ENCODE data around the gene AMD1. TPM values are rescaled to one million over a fixed set of nuclear protein-coding genes. Genes with fewer than 3 reads are reported as not detected.

Gene AMD1
- total and polyA plus RNA-seq, 7 donors, result 19.2 to 73.1 (median 40.3) TPM

DNA sequence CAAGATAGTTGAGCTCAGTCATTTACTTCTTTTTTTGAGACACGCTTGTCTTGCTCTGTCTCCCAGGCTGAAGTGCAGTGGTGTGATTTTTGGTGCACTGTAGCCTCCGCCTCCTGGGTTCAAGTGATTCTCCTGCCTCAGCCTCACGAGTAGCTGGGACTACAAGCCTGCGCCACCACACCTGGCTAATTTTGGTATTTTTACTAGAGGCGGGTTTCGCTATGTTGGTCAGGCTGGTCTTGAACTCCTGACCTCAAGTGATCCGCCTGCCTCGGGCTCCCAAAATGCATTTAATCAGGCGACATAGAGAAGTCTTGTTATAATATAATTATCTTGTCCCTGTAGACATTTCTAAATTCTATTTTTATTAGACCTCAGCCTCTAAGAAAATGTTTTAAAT, 6.1 kb downstream of the AMD1 start:
- intact Hi-C loops (cut with DNase I), result loop anchor here in 1 of 2 donors (5.0 kb wide), 1 partner anchor 198 kb away; no protein-coding TSS in a partner anchor
- no peak overlapping the region for H3K4me3 ChIP-seq
- ATAC-seq (no peak), DNase-seq (no peak)
- no peak overlapping the region for H3K27ac ChIP-seq
- peaks cover 69% of the 10 kb centered on the region for H3K4me1 ChIP-seq
- TF ChIP-seq, protein P1, sequence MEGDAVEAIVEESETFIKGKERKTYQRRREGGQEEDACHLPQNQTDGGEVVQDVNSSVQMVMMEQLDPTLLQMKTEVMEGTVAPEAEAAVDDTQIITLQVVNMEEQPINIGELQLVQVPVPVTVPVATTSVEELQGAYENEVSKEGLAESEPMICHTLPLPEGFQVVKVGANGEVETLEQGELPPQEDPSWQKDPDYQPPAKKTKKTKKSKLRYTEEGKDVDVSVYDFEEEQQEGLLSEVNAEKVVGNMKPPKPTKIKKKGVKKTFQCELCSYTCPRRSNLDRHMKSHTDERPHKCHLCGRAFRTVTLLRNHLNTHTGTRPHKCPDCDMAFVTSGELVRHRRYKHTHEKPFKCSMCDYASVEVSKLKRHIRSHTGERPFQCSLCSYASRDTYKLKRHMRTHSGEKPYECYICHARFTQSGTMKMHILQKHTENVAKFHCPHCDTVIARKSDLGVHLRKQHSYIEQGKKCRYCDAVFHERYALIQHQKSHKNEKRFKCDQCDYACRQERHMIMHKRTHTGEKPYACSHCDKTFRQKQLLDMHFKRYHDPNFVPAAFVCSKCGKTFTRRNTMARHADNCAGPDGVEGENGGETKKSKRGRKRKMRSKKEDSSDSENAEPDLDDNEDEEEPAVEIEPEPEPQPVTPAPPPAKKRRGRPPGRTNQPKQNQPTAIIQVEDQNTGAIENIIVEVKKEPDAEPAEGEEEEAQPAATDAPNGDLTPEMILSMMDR (IDR thresholded peaks at IDR 0.05), result no peak
- no peaks in the 10 kb centered on the region for H3K9me3 ChIP-seq
- H3K36me3 ChIP-seq (ENCODE audit: insufficient read depth in 1 of 2, low read depth in 1 of 2), result no peaks in the 10 kb centered on the region
- WGBS, 3 donors, result 91 to 94% (median 91%) methylated on average over 9 of the region's 9 CpGs
- H3K27me3 ChIP-seq (ENCODE audit: insufficient read depth in 3 of 3, low read length in 2 of 3), result no peaks in the 10 kb centered on the region

DNA sequence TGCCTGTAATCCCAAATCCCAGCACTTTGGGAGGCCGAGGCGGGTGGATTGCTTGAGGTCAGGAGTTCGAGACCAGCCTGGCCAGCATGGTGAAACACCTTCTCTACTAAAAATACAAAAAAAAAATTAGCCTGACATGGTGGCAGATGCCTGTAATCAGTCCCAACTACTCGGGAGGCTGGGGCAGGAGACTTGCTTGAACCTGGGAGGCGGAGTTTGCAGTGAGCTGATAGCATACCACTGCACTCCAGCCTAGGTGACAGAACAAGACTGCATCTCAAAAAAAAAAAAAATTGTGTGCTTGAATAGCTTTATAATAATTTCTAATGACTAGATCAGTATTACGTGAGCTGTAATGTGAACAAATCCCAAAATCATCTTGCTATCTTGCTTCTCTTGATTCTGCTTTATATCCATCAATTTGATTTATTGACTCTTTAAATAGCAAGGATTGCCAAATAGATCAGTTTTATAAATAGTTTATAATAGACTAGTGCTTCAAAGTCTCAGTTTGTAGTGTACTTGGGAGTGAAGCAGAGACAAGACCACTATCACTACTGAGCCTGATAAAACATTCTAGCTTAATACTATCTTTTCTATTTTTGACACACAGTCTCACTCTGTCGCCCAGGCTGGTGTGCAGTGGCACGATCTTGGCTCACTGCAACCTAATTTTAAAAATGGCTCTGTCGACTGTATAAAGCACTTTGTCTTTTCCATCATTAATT, 7.1 kb downstream of the AMD1 start:
- H3K36me3 ChIP-seq (ENCODE audit: insufficient read depth in 1 of 2, low read depth in 1 of 2), result no peaks in the 10 kb centered on the region
- no peaks in the 10 kb centered on the region for H3K9me3 ChIP-seq
- DNase-seq (no peak), ATAC-seq (peak in 3 of 4 donors; percentile 53 to 73 (median 62))
- TF ChIP-seq, protein P1 (IDR thresholded peaks at IDR 0.05), result no peak
- intact Hi-C loops (cut with DNase I), result loop anchor here in 1 of 2 donors (5.0 kb wide), 1 partner anchor 199 kb away; no protein-coding TSS in a partner anchor
- no peaks in the 10 kb centered on the region for H3K27me3 ChIP-seq (ENCODE audit: insufficient read depth in 3 of 3, low read length in 2 of 3)
- H3K27ac ChIP-seq, result no peak overlapping the region
- peaks cover 77% of the 10 kb centered on the region for H3K4me1 ChIP-seq
- H3K4me3 ChIP-seq, result peak overlapping the region; percentile 5
- 54 to 69% (median 57%) methylated on average over 9 of the region's 9 CpGs for whole genome bisulfite sequencing, 3 donors

DNA sequence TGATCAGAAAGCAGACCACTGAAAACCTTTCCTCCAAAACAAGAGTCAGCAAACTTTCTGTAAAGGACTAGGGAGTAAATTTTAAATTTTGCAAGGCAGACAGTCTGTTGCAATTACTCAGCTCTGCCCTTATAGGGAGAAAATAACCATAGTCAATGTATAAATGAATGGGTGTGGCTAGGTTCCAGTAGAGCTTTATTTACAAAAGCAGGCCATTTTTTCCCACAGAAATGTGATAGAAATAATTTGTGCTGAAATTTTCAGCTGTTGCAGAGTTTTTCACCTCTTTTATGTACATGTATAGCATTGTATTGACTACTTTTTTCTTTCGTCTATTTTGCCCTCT, 7.7 kb downstream of the AMD1 start:
- peak overlapping the region; percentile 5 for H3K4me3 ChIP-seq
- ATAC-seq (peak in 2 of 4 donors; percentile 7 to 8), DNase-seq (no peak)
- peaks cover 78% of the 10 kb centered on the region for H3K4me1 ChIP-seq
- 55 to 65% (median 62%) methylated on average over 1 of the region's 1 CpG for WGBS, 3 donors
- no peaks in the 10 kb centered on the region for H3K27me3 ChIP-seq (ENCODE audit: insufficient read depth in 3 of 3, low read length in 2 of 3)
- no peak overlapping the region for H3K27ac ChIP-seq
- TF ChIP-seq, protein P1 (IDR thresholded peaks at IDR 0.05), result no peak
- intact Hi-C loops (cut with DNase I), result loop anchor here in 1 of 2 donors (5.0 kb wide), 1 partner anchor 200 kb away; no protein-coding TSS in a partner anchor
- H3K36me3 ChIP-seq (ENCODE audit: insufficient read depth in 1 of 2, low read depth in 1 of 2), result no peaks in the 10 kb centered on the region
- H3K9me3 ChIP-seq, result no peaks in the 10 kb centered on the region

DNA sequence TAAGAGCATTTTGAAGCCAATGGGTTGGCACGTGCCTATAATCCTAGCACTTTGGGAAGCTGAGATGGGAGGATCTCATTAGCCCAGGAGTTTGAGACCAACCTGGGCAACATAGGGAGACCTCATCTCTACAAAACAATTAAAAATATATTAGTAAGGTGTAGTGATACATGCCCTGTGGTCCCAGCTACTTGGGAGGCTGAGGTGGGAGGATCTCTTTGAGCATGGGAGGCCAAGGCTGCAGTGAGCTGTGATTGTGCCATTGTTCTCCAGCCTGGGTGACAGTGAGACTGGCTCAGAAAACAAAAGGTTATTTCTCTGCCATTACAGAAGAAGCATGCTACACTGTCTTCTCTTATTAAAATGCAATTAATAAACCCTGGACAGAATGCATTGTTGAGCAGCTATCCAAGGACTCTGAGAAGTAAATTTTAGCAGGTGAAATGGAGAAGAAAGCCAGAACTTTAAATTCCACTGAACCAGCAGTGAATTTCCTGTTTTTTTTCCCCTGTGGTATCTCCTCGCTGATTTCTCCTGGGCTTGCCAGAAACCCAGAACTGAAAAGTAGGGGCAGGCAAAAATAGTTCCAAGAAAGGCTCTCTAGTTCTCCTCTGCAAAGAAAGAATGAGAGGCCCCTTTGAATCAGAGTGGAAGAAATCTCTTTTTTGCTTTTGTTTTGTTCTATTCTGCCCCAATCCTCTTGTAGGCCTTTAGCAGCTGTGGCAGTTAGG, 8.4 kb downstream of the AMD1 start:
- H3K4me3 ChIP-seq, result no peak overlapping the region
- no peak overlapping the region for H3K27ac ChIP-seq
- peaks cover 71% of the 10 kb centered on the region for H3K4me1 ChIP-seq
- DNase-seq (no peak), ATAC-seq (no peak)
- H3K36me3 ChIP-seq (ENCODE audit: insufficient read depth in 1 of 2, low read depth in 1 of 2), result no peaks in the 10 kb centered on the region
- H3K27me3 ChIP-seq (ENCODE audit: insufficient read depth in 3 of 3, low read length in 2 of 3), result no peaks in the 10 kb centered on the region
- H3K9me3 ChIP-seq, result no peaks in the 10 kb centered on the region
- intact Hi-C loops (cut with DNase I), result loop anchor here in 1 of 2 donors (5.0 kb wide), 1 partner anchor 201 kb away; no protein-coding TSS in a partner anchor
- 55 to 65% (median 59%) methylated on average over 2 of the region's 2 CpGs for WGBS, 3 donors
- TF ChIP-seq, protein P1 (IDR thresholded peaks at IDR 0.05), result no peak
